ENCODE results near the gene SDF2.

The SDF2 gene

GRCh38 chr17:28704219-28704858 lies 42.6 kb upstream of the SDF2 start:
- Histone ChIP-seq H3K9ac (ENCODE audit: low read length) (no peak overlapping the region), H4K20me1 (ENCODE audit: insufficient read depth, low read length) (no peaks in the 10 kb centered on the region)

GRCh38 chr17:28703552-28704218 lies 42.0 kb upstream of the SDF2 start:
- Histone ChIP-seq H3K27me3 (replicated peaks; ENCODE audit: insufficient read depth, low read length) (no peaks in the 10 kb centered on the region), H2AFZ (ENCODE audit: low read length) (no peak overlapping the region), H3K79me2 (ENCODE audit: low read length) (no peaks in the 10 kb centered on the region), H3K9me2 (replicated peaks; ENCODE audit: insufficient read depth, low read length) (no peaks in the 10 kb centered on the region), H3K9me3 (replicated peaks; ENCODE audit: insufficient read depth, low read length) (no peaks in the 10 kb centered on the region), H3K4me3 (ENCODE audit: low read length) (no peak overlapping the region), H3K36me3 (replicated peaks; ENCODE audit: insufficient read depth, low read length) (peaks cover 9% of the 10 kb centered on the region), H4K20me1 (ENCODE audit: insufficient read depth, low read length) (no peaks in the 10 kb centered on the region), H3K27ac (ENCODE audit: low read length) (no peak overlapping the region), H3K9ac (ENCODE audit: low read length) (no peak overlapping the region), H3F3A (ENCODE audit: insufficient read depth, low read length) (no peaks in the 10 kb centered on the region), H3K4me2 (ENCODE audit: low read depth, low read length) (no peak overlapping the region), H3K4me1 (ENCODE audit: low read length) (no peaks in the 10 kb centered on the region)
- no peak for DNase-seq
- no peak for TF ChIP-seq EZH2 (optimal IDR thresholded peaks at IDR 0.05; ENCODE audit: low read depth, low read length)
- no peak for TF ChIP-seq CTCF (IDR thresholded peaks at IDR 0.05; ENCODE audit: low read length)
- no peak for TF ChIP-seq EZH2phosphoT487 (IDR thresholded peaks at IDR 0.05; ENCODE audit: low read length)

More at GRCh38 chr17:28704219-28704858, 42.6 kb upstream of the SDF2 start:
- H3K79me2 ChIP-seq (ENCODE audit: low read length): no peaks in the 10 kb centered on the region
- H3K27ac ChIP-seq (ENCODE audit: low read length): no peak overlapping the region
- no peak overlapping the region for H3K4me2 ChIP-seq (ENCODE audit: low read depth, low read length)
- TF ChIP-seq EZH2 (optimal IDR thresholded peaks at IDR 0.05; ENCODE audit: low read depth, low read length) (no peak), CTCF (IDR thresholded peaks at IDR 0.05; ENCODE audit: low read length) (no peak), EZH2phosphoT487 (IDR thresholded peaks at IDR 0.05; ENCODE audit: low read length) (no peak)
- no peak overlapping the region for H2AFZ ChIP-seq (ENCODE audit: low read length)
- H3K4me1 ChIP-seq (ENCODE audit: low read length): no peaks in the 10 kb centered on the region
- H3F3A ChIP-seq (ENCODE audit: insufficient read depth, low read length): no peaks in the 10 kb centered on the region
- H3K27me3 ChIP-seq (replicated peaks; ENCODE audit: insufficient read depth, low read length): no peaks in the 10 kb centered on the region
- H3K9me2 ChIP-seq (replicated peaks; ENCODE audit: insufficient read depth, low read length): no peaks in the 10 kb centered on the region
- H3K36me3 ChIP-seq (replicated peaks; ENCODE audit: insufficient read depth, low read length): peaks cover 7% of the 10 kb centered on the region
- H3K9me3 ChIP-seq (replicated peaks; ENCODE audit: insufficient read depth, low read length): no peaks in the 10 kb centered on the region
- no peak overlapping the region for H3K4me3 ChIP-seq (ENCODE audit: low read length)
- DNase-seq: no peak

- Histone ChIP-seq H3K36me3 (replicated peaks; ENCODE audit: insufficient read depth, low read length) (peaks cover 9% of the 10 kb centered on the region), H3K4me1 (ENCODE audit: low read length) (no peaks in the 10 kb centered on the region), H3K27ac (ENCODE audit: low read length) (no peak overlapping the region), H3K79me2 (ENCODE audit: low read length) (no peaks in the 10 kb centered on the region), H3K9ac (ENCODE audit: low read length) (no peak overlapping the region), H3K4me3 (ENCODE audit: low read length) (no peak overlapping the region), H3K4me2 (ENCODE audit: low read depth, low read length) (no peak overlapping the region), H3K9me2 (replicated peaks; ENCODE audit: insufficient read depth, low read length) (no peaks in the 10 kb centered on the region), H3K9me3 (replicated peaks; ENCODE audit: insufficient read depth, low read length) (no peaks in the 10 kb centered on the region), H3F3A (ENCODE audit: insufficient read depth, low read length) (no peaks in the 10 kb centered on the region), H2AFZ (ENCODE audit: low read length) (no peak overlapping the region), H4K20me1 (ENCODE audit: insufficient read depth, low read length) (no peaks in the 10 kb centered on the region), H3K27me3 (replicated peaks; ENCODE audit: insufficient read depth, low read length) (no peaks in the 10 kb centered on the region)
- DNase-seq: no peak
- no peak for TF ChIP-seq EZH2 (optimal IDR thresholded peaks at IDR 0.05; ENCODE audit: low read depth, low read length)
- TF ChIP-seq EZH2phosphoT487 (IDR thresholded peaks at IDR 0.05; ENCODE audit: low read length): no peak
- no peak for TF ChIP-seq CTCF (IDR thresholded peaks at IDR 0.05; ENCODE audit: low read length)
These were observed 41.0 kb upstream of the SDF2 start for GRCh38 chr17:28702752-28703150.
